GM21529 (cell line): ENCODE measurements around the gene TMCO6.
"Not testable (repeated sequence)": the region's sequence is repeated elsewhere in the genome, so short reads cannot be mapped to it uniquely, and the experiment has no call there.

ENCODE experiments used
- ATAC-seq: cut with Tn5 transposase; IDR thresholded peaks from one replicate; pipeline ENCODE4 v1.9.1; 2021; ENCODE audit not compliant: unreplicated experiment

TMCO6 gene

DNA sequence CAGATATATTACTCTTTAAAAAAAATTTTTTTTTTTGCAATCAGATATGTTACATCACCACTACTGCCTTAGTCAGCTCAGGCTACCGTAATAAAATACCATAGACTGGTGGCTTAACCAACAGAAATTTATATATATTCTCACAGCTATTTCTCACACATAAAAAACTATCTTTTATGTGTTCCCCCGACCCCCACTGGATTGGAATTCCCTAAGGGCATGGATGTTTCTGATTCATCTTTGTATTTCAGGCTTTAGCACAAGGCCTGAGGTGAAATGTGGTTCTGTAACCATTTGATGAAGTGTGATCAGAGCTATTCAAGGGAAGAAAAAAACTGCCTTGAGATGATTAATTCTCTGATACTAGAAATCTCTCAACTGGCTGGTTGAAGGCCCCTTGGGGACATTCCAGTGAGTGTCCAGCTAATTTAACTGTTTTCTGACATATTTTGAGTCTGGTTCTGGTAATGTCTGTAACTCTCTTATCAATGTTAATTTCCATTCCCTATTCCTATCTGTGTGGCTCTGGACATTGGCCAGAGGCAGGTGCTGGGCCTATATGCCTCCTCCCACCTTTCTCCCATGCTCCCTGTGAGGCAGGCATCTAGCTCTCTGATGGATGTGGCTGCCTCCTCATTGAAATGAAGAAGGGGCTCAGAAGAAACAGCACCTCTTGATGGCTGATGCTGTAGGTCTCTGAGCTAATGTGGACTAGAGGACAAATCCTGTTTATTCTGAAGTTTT is 8.8 kb upstream of the TMCO6 start:
- ATAC-seq, result no peak

GRCh38 chr5:140631036-140631417 is 8.2 kb upstream of the TMCO6 start:
- no peak for ATAC-seq

- peak; percentile 39 for ATAC-seq
These were observed 7.4 kb upstream of the TMCO6 start for GRCh38 chr5:140631831-140632365.

DNA sequence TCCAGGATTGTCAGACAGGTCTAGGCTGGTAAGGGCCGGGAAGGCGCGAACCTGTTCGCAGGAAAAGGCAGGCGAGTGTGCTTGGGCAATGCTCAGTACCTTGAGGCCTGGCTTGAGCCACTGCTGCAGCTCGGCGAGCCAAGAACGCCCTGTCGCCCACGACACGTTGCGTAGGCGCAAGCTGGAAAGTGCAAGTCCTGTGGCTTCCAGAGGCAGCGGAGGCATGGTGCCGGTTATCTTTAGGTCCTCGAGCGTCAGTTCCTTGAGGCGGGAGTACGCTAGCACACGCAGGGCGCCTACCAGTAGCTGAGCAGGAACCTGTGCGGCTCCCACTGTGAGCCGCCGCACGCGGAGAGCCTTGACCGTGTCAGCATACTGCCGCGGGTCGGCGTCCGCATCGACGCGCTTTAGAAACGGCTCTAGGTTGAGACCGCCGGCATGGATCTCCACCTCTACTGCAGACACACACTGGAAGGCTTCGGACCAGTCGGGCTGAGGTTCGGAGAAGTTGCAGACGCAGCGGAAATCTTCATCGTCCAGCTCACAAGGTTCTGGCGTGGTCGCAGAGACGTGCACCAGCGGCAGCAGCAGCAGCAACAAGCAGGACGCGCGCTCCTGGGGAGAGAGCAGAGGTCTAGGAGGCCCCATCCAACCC is 6.8 kb upstream of the TMCO6 start:
- ATAC-seq, result peak; percentile 52

- ATAC-seq, result peak; percentile 4
These were observed 6.2 kb upstream of the TMCO6 start, which contains the start of gene CD14 for GRCh38 chr5:140633021-140633471. TSS of gene CD14 (minus strand) at chr5:140633175. CDS start at chr5:140633071, 104 bp downstream.

- ATAC-seq, result no peak
These were observed 5.8 kb upstream of the TMCO6 start for GRCh38 chr5:140633501-140633900.

DNA sequence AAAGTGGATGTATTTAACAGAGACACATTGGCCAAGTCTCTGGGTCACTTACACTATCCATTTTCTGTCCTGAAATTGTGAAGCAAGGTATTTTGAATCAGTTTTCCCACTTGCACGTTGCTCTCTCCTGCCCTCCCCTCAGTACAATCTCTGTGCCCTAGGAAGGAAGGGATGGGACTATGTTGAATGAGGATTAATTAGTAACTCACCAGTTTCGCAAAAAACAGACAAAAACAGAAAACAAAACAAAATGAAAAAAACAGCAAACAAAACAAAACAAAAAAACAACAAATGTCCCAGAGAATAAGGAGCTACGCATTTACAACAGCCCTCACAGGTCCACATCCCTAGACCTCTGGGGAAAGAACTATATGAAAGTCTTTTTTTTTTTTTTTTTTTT is 5.1 kb upstream of the TMCO6 start:
- no peak for ATAC-seq

- no peak for ATAC-seq
These were observed 3.7 kb upstream of the TMCO6 start for GRCh38 chr5:140635291-140636257.

- no peak for ATAC-seq
These were observed 1.7 kb upstream of the TMCO6 start for GRCh38 chr5:140637371-140638100.

DNA sequence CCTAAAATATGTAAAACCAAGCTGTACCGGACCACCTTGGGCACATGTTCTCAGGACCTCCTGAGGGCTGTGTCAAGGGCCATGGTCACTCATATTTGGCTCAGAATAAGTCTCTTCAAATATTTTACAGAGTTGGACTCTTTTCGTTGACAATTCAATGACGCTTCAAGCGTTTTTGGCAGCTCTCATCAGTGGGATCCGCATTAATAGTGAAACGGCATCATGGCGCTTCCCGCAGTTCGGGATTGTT is 428 bp upstream of the TMCO6 start:
- ATAC-seq, result not testable (repeated sequence)

- ATAC-seq, result no peak
These were observed 2.5 kb downstream of the TMCO6 start for GRCh38 chr5:140641716-140642115.

GRCh38 chr5:140642718-140643117 is 3.5 kb downstream of the TMCO6 start:
- ATAC-seq, result no peak

DNA sequence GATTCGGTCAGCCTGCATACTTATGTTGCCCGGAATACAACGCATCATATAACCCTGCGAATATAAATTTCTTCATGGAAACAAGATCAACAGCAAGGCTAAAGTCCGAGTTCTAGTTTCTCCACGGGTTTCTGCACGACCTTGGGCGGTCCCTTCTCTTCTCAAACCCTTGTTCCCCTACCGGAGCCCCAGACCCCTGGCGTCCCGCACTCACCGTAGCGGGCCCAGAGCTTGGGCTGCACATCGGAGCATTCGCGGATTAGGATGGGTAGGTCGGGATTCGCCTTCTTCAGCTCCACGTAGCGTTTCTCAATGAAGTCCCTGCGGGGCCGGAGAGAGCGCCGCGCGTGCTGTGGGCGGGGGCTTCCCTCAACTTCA is 7.8 kb downstream of the TMCO6 start:
- peak; percentile 14 for ATAC-seq

GRCh38 chr5:140658870-140659269 is 19.6 kb downstream of the TMCO6 start:
- ATAC-seq, result no peak

DNA sequence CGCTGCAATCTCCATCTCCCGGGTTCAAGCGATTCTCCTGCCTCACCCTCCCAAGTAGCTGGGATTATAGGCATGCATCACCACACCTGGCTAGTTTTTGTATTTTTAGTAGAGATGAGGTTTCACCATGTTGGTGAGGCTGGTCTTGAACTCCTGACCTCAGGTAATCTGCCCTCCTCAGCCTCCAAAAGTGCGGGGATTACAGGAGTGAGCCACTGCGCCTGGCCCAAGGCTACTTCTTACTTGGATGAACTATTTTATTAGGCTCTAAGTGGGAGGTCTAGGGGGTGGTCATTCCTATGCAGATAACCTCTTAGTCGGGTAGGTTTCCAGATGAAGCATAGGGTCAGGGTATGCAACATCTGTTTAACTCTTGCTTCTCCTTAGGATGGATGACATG is 21.1 kb downstream of the TMCO6 start:
- not testable (repeated sequence) for ATAC-seq

- ATAC-seq, result no peak
These were observed 24.7 kb downstream of the TMCO6 start for GRCh38 chr5:140664030-140664358.

DNA sequence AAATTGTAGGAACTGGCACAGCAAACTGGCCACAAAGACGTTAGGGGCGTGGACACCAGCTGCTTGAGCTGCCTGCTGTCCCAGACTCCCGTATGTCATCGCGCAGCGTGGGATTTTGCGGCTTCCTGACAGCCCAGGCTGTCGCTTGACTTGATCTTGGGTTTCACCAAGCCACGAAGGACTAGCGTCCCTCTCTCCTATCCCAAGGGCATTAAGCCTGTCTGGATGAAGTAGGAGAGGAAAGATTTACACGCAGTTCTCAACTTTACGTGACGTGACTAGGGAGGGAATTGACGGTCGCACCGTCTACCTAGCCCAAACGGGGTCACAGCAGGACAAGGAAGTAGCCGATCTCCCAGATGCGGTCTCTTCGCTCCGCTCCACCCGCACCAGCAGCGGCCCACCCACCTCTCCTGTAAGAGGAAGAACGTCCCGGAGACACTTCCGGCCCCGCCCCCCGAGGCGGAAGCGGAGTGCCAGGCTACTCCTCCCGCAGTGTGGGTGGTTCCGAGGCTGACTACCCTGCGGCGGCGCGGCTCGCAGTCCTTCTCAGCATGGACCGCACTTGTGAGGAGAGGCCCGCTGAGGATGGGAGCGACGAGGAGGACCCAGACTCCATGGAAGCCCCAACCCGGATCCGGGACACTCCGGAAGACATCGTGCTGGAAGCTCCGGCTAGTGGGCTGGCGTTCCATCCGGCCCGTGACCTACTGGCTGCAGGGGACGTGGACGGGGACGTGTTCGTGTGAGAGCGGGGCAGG is 25.3 kb downstream of the TMCO6 start, which contains the start of gene WDR55:
Gene WDR55, plus strand, starts transcription at position 546 of the 761 bp plus-strand sequence. Its CDS starts 9 bp downstream, at position 555.
- peak; percentile 97 for ATAC-seq

DNA sequence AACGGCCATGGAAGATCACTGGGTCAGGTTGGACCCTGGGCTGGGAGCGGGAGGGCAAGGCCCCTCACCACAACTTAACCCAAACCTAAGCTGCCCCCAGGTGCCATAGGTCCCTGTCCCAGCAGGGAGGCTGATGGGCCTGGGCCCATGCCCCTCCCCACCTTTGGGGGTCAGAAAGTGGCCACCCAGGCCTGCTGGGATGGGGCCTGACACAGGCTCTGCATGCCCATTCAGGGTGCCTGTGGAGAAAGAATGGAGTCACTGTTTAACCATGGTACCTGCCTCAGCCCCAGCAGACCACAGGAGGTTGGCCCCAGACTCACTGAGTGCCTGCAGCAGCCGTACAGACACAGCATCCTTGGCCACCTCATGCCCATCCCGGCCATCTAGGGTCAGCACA is 31.8 kb downstream of the TMCO6 start:
- not testable (repeated sequence) for ATAC-seq

- no peak for ATAC-seq
These were observed 32.3 kb downstream of the TMCO6 start for GRCh38 chr5:140671472-140672125.
